Sigmoid colon (tissue), 7 donors: ENCODE results near the gene TMOD2. TPM values are rescaled to one million over a fixed set of nuclear protein-coding genes. Genes with fewer than 3 reads are reported as not detected.

Experiments
- DNase-seq: peaks from one replicate; pipeline ENCODE4 v3.0.0-alpha.2; 2019
- H3K27ac ChIP-seq, 4 donors: fragments of 200-600 bp; sonication (generic); one replicate each; pipeline ENCODE4 v1.5.1; 2016 to 2019; ENCODE audit warnings: mild to moderate bottlenecking in 1 of 4
- H3K27me3 ChIP-seq, 3 donors: fragments of 200-600 bp; sonication (generic); one replicate each; pipeline ENCODE4 v1.5.1; 2019; ENCODE audit warnings: mild to moderate bottlenecking in 1 of 3
- H3K36me3 ChIP-seq, 4 donors: fragments of 200-600 bp; sonication (generic); one replicate each; pipeline ENCODE4 v1.5.1; 2016 to 2019
- H3K4me1 ChIP-seq, 4 donors: fragments of 200-600 bp; sonication (generic); one replicate each; pipeline ENCODE4 v1.5.1; 2017 to 2019
- H3K4me3 ChIP-seq, 4 donors: fragments of 200-600 bp; sonication (generic); one replicate each; pipeline ENCODE4 v1.5.1; 2017 to 2019; ENCODE audit warnings: mild to moderate bottlenecking in 2 of 4, moderate library complexity in 1 of 4
- H3K9me3 ChIP-seq, 4 donors: fragments of 200-600 bp in 3 of 4; sonication (generic) in 3 of 4; one replicate each; pipeline versions ENCODE4 v1.5.1 to v1.6.1; 2013 to 2019
- CTCF ChIP-seq, 4 experiments: fragments of 450-650 bp in 3 of 4; fragments of 200-600 bp in 1 of 4; IDR thresholded peaks; one replicate each; pipeline ENCODE4 v1.5.1; 2016 to 2019; ENCODE audit warnings: antibody characterized with exemption in 4 of 4, mild to moderate bottlenecking in 3 of 4, moderate library complexity in 2 of 4
- EP300 ChIP-seq, 4 donors: sonication (generic); formaldehyde crosslinking; IDR thresholded peaks; one replicate each; pipeline ENCODE4 v1.6.1; 2017; ENCODE audit warnings: antibody characterized with exemption in 4 of 4
- POLR2A ChIP-seq, 2 donors: fragments of 450-650 bp; IDR thresholded peaks; one replicate each; pipeline ENCODE4 v1.6.1; 2016; ENCODE audit warnings: antibody characterized with exemption in 2 of 2, mild to moderate bottlenecking in 2 of 2, moderate library complexity in 2 of 2
- POLR2AphosphoS5 ChIP-seq, 4 donors: sonication (generic); formaldehyde crosslinking; IDR thresholded peaks; one replicate each; pipeline ENCODE4 v1.6.1; 2017; ENCODE audit warnings: antibody characterized with exemption in 4 of 4
- WGBS, 2 donors: extraction: QIAGEN DNeasy Blood & Tissue Kit; methylation state at CpG; one replicate each; pipeline ENCODE4 v1.1.7; 2013; 5-methylcytosine and 5-hydroxymethylcytosine counted together
- intact Hi-C: fragments of 100-400 bp; cut with DNase I; formaldehyde crosslinking; loops from one replicate; pipeline ENCODE4 v1.15.1; 2023
- polyA plus RNA-seq, 3 donors: library from polyadenylated mRNA; stranded (reverse); fragments of 200-250 nt; gene quantifications; one replicate each; pipeline ENCODE4 v1.2.3, GENCODE V29; 2013
- total RNA-seq, 4 donors: library from RNA; depleted of rRNA; stranded (reverse); fragments of >200 nt; gene quantifications; one replicate each; pipeline ENCODE4 v1.1.0, GENCODE V29; 2016
- donor health status: healthy with polysubstance abuse.
- donor health status: Bipolar disorder and iron deficiency.
- donor health status: healthy.

TMOD2 gene
- total and polyA plus RNA-seq, 7 donors: 1.4 to 32.5 (median 18.1) TPM

- Histone ChIP-seq H3K4me3 (no peak overlapping the region), H3K9me3 (no peaks in the 10 kb centered on the region), H3K27me3 (no peaks in the 10 kb centered on the region), H3K4me1 (peaks cover 0 to 56% (median 41%) of the 10 kb centered on the region in 4 donors), H3K27ac (peak overlapping the region in 2 of 4 donors; percentile 11 to 50), H3K36me3 (no peaks in the 10 kb centered on the region)
- TF ChIP-seq CTCF (IDR thresholded peaks at IDR 0.05): no peak
- no peak for TF ChIP-seq POLR2A (IDR thresholded peaks at IDR 0.05)
- no peak for TF ChIP-seq POLR2AphosphoS5 (IDR thresholded peaks at IDR 0.05)
- no peak for TF ChIP-seq EP300 (IDR thresholded peaks at IDR 0.05)
- no peak for DNase-seq
- 86 to 88% methylated on average over 3 of the region's 3 CpGs for WGBS, 2 donors
- intact Hi-C loops: no loop called here
Observed at GRCh38 chr15:51846066-51846462, 94.7 kb downstream of the TMOD2 start.

- TF ChIP-seq POLR2AphosphoS5 (IDR thresholded peaks at IDR 0.05): no peak
- TF ChIP-seq CTCF (IDR thresholded peaks at IDR 0.05): no peak
- intact Hi-C loops: no loop called here
- peak overlapping the region in 2 of 4 donors; percentile 11 to 50 for H3K27ac ChIP-seq
- no peak overlapping the region for H3K4me3 ChIP-seq
- no peaks in the 10 kb centered on the region for H3K9me3 ChIP-seq
- no peaks in the 10 kb centered on the region for H3K36me3 ChIP-seq
- peaks cover 0 to 56% (median 41%) of the 10 kb centered on the region in 4 donors for H3K4me1 ChIP-seq
- H3K27me3 ChIP-seq: no peaks in the 10 kb centered on the region
- WGBS, 2 donors: 50 to 80% methylated on average over 3 of the region's 3 CpGs
- no peak for DNase-seq
Observed at GRCh38 chr15:51846463-51847230, 95.2 kb downstream of the TMOD2 start.

GRCh38 chr15:51848811-51849210 is 97.4 kb downstream of the TMOD2 start:
- Histone ChIP-seq H3K36me3 (no peaks in the 10 kb centered on the region), H3K4me1 (peaks cover 0 to 36% (median 30%) of the 10 kb centered on the region in 4 donors), H3K27me3 (no peaks in the 10 kb centered on the region), H3K4me3 (no peak overlapping the region), H3K9me3 (no peaks in the 10 kb centered on the region), H3K27ac (no peak overlapping the region)
- intact Hi-C loops: no loop called here
- no peak for DNase-seq
- no peak for TF ChIP-seq EP300 (IDR thresholded peaks at IDR 0.05)
- TF ChIP-seq CTCF (IDR thresholded peaks at IDR 0.05): no peak
- TF ChIP-seq POLR2A (IDR thresholded peaks at IDR 0.05): no peak
- no peak for TF ChIP-seq POLR2AphosphoS5 (IDR thresholded peaks at IDR 0.05)
- WGBS, 2 donors: 60 to 76% methylated on average over 3 of the region's 3 CpGs

GRCh38 chr15:51849860-51850259 is 98.5 kb downstream of the TMOD2 start:
- no peak for TF ChIP-seq CTCF (IDR thresholded peaks at IDR 0.05)
- no peak for TF ChIP-seq POLR2A (IDR thresholded peaks at IDR 0.05)
- TF ChIP-seq EP300 (IDR thresholded peaks at IDR 0.05): no peak
- no peak for TF ChIP-seq POLR2AphosphoS5 (IDR thresholded peaks at IDR 0.05)
- Histone ChIP-seq H3K4me3 (no peak overlapping the region), H3K9me3 (no peaks in the 10 kb centered on the region), H3K4me1 (peaks cover 0 to 26% (median 20%) of the 10 kb centered on the region in 4 donors), H3K36me3 (no peaks in the 10 kb centered on the region), H3K27me3 (no peaks in the 10 kb centered on the region), H3K27ac (no peak overlapping the region)
- DNase-seq: no peak
- 86% methylated on average over 3 of the region's 3 CpGs for WGBS, 2 donors
- intact Hi-C loops: no loop called here
